Neural cell (in vitro differentiated cells): ENCODE results near the gene RMC1.

ENCODE experiments used
- CTCF ChIP-seq: fragments of 450-650 bp; IDR thresholded peaks from 2 replicates; pipeline ENCODE4 v1.5.1; 2014; ENCODE audit warnings: antibody characterized with exemption, mild to moderate bottlenecking, moderate library complexity; ENCODE audit not compliant: poor library complexity, severe bottlenecking
- EP300 ChIP-seq: fragments of 450-650 bp; conservative IDR thresholded peaks from 2 replicates; pipeline ENCODE4 v1.6.1; 2014; ENCODE audit warnings: antibody characterized with exemption, mild to moderate bottlenecking, moderate library complexity; ENCODE audit not compliant: poor library complexity, severe bottlenecking
- POLR2AphosphoS5 ChIP-seq: IDR thresholded peaks from 2 replicates; pipeline ENCODE4 v1.6.1; 2012
- RAD21 ChIP-seq: fragments of 450-650 bp; conservative IDR thresholded peaks from 2 replicates; pipeline ENCODE4 v1.6.1; 2014; ENCODE audit warnings: antibody characterized with exemption, mild to moderate bottlenecking, moderate library complexity
- REST ChIP-seq: IDR thresholded peaks from 2 replicates; pipeline ENCODE4 v1.6.1; 2012; ENCODE audit warnings: borderline replicate concordance
- SMC3 ChIP-seq: fragments of 450-650 bp; conservative IDR thresholded peaks from 2 replicates; pipeline ENCODE4 v1.6.1; 2014; ENCODE audit warnings: antibody characterized with exemption, mild to moderate bottlenecking, moderate library complexity; ENCODE audit not compliant: poor library complexity

- no peak for TF ChIP-seq REST
- no peak for TF ChIP-seq EP300
- no peak for TF ChIP-seq POLR2AphosphoS5
- TF ChIP-seq CTCF = no peak
- TF ChIP-seq RAD21 = no peak
- no peak for TF ChIP-seq SMC3
Measured at GRCh38 chr18:23569299-23570063, 66.2 kb downstream of the RMC1 start.
